ENCODE results near the gene TUBA4B.

The TUBA4B gene

DNA sequence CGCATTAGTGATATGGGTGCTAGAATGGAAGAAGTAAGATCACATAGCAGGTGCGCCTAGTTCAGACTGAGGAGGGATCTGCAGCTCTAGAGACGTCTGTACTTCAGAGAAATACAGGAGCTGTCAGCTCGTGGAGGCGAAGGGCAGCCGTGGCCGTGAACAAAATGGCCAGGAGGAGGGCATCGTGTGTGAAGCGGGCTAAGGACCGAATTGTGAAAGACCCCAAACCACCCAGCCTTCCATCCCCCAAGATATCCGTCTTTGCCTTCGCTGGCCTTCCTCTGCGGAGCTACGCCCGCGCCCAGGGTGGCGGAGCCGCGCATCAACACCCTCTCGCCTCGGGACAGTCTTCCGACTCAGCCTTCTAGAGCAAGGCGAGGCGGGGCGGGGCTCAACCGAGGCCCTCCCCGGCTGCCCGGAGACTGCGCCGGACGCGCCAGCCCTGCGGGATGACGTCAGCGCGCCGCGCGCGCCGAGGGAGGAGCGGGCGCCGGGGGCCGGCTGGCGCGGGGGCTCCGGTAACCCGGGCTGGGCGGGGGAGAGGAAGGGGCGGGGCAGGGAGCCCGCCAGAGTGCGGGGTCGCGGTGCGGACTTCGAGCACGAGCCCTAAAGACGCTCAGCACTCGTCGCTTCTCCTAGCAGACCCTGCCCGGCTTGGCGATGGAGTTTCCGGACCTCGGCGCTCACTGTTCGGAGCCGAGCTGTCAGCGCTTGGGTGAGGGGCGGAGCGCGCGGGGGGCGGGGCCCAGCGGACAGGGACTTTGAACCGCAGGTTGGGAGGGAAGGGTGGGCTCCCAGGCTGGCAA is 46.5 kb upstream of the TUBA4B start, which contains the start of gene ZFAND2B:
Gene ZFAND2B (plus strand): TSS at position 455 of the 806 bp plus-strand sequence. CDS start 206 bp downstream, at position 661.
- TF ChIP-seq TCF4 (CRISPR knock-in tag; IDR thresholded peaks at IDR 0.05; ENCODE audit: borderline replicate concordance) (no peak), ZNF70 (CRISPR knock-in tag; IDR thresholded peaks at IDR 0.05) (no peak), ESRRG (CRISPR knock-in tag; IDR thresholded peaks at IDR 0.05) (no peak)
- TF ChIP-seq, protein P1, sequence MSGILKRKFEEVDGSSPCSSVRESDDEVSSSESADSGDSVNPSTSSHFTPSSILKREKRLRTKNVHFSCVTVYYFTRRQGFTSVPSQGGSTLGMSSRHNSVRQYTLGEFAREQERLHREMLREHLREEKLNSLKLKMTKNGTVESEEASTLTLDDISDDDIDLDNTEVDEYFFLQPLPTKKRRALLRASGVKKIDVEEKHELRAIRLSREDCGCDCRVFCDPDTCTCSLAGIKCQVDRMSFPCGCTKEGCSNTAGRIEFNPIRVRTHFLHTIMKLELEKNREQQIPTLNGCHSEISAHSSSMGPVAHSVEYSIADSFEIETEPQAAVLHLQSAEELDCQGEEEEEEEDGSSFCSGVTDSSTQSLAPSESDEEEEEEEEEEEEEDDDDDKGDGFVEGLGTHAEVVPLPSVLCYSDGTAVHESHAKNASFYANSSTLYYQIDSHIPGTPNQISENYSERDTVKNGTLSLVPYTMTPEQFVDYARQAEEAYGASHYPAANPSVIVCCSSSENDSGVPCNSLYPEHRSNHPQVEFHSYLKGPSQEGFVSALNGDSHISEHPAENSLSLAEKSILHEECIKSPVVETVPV (CRISPR knock-in tag; IDR thresholded peaks at IDR 0.05): no peak
- ATAC-seq: peak; percentile 93

DNA sequence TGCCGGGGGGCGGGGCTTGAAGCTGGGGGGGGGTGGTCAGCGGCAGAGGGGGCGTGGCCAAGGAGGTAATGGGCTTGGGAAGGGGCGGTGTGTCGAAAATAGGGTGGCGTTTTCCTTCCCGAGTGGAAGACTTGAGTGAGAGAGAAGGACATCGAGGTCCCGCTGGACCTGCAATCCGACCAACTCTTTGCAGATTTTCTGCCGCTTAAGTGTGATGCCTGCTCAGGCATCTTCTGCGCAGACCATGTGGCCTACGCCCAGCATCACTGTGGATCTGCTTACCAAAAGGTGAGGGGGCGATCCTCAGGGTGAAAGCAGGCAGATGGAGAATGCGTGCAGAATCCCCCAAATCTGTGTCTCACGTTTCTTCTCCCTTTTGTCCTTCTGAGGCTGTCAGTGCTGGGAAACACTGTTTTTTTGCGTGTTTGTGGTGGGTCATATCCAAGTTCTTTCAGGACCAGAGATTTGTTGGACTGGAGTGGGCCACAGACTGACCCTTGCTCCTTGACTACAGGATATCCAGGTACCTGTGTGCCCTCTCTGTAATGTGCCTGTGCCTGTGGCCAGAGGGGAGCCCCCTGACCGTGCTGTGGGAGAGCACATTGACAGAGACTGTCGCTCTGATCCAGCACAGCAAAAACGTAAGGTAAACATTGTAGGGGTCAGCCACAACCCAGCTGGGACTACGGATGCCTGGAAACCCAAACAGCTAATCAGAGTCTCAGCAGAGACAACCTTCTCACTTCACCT is 45.7 kb upstream of the TUBA4B start:
- ATAC-seq: peak; percentile 44
- TF ChIP-seq, protein P2, sequence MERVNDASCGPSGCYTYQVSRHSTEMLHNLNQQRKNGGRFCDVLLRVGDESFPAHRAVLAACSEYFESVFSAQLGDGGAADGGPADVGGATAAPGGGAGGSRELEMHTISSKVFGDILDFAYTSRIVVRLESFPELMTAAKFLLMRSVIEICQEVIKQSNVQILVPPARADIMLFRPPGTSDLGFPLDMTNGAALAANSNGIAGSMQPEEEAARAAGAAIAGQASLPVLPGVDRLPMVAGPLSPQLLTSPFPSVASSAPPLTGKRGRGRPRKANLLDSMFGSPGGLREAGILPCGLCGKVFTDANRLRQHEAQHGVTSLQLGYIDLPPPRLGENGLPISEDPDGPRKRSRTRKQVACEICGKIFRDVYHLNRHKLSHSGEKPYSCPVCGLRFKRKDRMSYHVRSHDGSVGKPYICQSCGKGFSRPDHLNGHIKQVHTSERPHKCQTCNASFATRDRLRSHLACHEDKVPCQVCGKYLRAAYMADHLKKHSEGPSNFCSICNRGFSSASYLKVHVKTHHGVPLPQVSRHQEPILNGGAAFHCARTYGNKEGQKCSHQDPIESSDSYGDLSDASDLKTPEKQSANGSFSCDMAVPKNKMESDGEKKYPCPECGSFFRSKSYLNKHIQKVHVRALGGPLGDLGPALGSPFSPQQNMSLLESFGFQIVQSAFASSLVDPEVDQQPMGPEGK (CRISPR knock-in tag; IDR thresholded peaks at IDR 0.05; ENCODE audit: borderline replicate concordance): no peak
- TF ChIP-seq, protein P3, sequence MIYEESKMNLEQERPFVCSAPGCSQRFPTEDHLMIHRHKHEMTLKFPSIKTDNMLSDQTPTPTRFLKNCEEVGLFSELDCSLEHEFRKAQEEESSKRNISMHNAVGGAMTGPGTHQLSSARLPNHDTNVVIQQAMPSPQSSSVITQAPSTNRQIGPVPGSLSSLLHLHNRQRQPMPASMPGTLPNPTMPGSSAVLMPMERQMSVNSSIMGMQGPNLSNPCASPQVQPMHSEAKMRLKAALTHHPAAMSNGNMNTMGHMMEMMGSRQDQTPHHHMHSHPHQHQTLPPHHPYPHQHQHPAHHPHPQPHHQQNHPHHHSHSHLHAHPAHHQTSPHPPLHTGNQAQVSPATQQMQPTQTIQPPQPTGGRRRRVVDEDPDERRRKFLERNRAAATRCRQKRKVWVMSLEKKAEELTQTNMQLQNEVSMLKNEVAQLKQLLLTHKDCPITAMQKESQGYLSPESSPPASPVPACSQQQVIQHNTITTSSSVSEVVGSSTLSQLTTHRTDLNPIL (CRISPR knock-in tag; IDR thresholded peaks at IDR 0.05; ENCODE audit: low read depth): no peak
- TF ChIP-seq, protein P4, sequence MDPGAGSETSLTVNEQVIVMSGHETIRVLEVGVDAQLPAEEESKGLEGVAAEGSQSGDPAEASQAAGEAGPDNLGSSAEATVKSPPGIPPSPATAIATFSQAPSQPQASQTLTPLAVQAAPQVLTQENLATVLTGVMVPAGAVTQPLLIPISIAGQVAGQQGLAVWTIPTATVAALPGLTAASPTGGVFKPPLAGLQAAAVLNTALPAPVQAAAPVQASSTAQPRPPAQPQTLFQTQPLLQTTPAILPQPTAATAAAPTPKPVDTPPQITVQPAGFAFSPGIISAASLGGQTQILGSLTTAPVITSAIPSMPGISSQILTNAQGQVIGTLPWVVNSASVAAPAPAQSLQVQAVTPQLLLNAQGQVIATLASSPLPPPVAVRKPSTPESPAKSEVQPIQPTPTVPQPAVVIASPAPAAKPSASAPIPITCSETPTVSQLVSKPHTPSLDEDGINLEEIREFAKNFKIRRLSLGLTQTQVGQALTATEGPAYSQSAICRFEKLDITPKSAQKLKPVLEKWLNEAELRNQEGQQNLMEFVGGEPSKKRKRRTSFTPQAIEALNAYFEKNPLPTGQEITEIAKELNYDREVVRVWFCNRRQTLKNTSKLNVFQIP (CRISPR knock-in tag; IDR thresholded peaks at IDR 0.05; ENCODE audit: borderline replicate concordance, low read depth): no peak
- TF ChIP-seq ZFP30 (CRISPR knock-in tag; IDR thresholded peaks at IDR 0.05) (no peak), OSR1 (CRISPR knock-in tag; IDR thresholded peaks at IDR 0.05) (no peak), ISL1 (CRISPR knock-in tag; IDR thresholded peaks at IDR 0.05) (no peak), RARB (CRISPR knock-in tag; IDR thresholded peaks at IDR 0.05) (no peak), TOX (CRISPR knock-in tag; IDR thresholded peaks at IDR 0.05; ENCODE audit: borderline replicate concordance) (no peak), CSDC2 (CRISPR knock-in tag; IDR thresholded peaks at IDR 0.05) (no peak), TCF4 (CRISPR knock-in tag; IDR thresholded peaks at IDR 0.05; ENCODE audit: borderline replicate concordance) (no peak), ARNTL (CRISPR knock-in tag; IDR thresholded peaks at IDR 0.05; ENCODE audit: borderline replicate concordance, low read depth) (no peak)
- TF ChIP-seq, protein P5, sequence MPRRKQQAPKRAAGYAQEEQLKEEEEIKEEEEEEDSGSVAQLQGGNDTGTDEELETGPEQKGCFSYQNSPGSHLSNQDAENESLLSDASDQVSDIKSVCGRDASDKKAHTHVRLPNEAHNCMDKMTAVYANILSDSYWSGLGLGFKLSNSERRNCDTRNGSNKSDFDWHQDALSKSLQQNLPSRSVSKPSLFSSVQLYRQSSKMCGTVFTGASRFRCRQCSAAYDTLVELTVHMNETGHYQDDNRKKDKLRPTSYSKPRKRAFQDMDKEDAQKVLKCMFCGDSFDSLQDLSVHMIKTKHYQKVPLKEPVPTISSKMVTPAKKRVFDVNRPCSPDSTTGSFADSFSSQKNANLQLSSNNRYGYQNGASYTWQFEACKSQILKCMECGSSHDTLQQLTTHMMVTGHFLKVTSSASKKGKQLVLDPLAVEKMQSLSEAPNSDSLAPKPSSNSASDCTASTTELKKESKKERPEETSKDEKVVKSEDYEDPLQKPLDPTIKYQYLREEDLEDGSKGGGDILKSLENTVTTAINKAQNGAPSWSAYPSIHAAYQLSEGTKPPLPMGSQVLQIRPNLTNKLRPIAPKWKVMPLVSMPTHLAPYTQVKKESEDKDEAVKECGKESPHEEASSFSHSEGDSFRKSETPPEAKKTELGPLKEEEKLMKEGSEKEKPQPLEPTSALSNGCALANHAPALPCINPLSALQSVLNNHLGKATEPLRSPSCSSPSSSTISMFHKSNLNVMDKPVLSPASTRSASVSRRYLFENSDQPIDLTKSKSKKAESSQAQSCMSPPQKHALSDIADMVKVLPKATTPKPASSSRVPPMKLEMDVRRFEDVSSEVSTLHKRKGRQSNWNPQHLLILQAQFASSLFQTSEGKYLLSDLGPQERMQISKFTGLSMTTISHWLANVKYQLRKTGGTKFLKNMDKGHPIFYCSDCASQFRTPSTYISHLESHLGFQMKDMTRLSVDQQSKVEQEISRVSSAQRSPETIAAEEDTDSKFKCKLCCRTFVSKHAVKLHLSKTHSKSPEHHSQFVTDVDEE (CRISPR knock-in tag; IDR thresholded peaks at IDR 0.05): no peak
- TF ChIP-seq, protein P1 (CRISPR knock-in tag; IDR thresholded peaks at IDR 0.05): no peak
